Frontal cortex (tissue), 4 donors: ENCODE data around the gene HOXA13. TPM values are rescaled to one million over a fixed set of nuclear protein-coding genes. Genes with fewer than 3 reads are reported as not detected.
A peak's percentile ranks its signal among the peaks of the same experiment; 100 is the strongest.

Source experiments
- DNase-seq, 2 donors: peaks; one replicate each; pipeline ENCODE4 v3.0.0; 2012; ENCODE audit warnings: low spot score in 2 of 2
- FAIRE-seq: peaks from 2 replicates; lab custom pipeline; 2012; peaks lifted over from hg19 to GRCh38; lab: Jason Lieb, UNC
- total RNA-seq: library from RNA; depleted of rRNA; stranded (reverse); fragments of >200 nt; gene quantifications from one replicate; pipeline ENCODE4 v1.2.3, GENCODE V29; 2014
- donor health status: control.
- donor health status: control.
- donor health status: control.

HOXA13 gene
- total RNA-seq, 1 donor from 2014 or later = not detected

GRCh38 chr7:27196287-27196767 is 3.6 kb downstream of the HOXA13 start:
- DNase-seq = peak; percentile 74 to 77
- FAIRE-seq = peak; percentile 50

- FAIRE-seq (no peak), DNase-seq (no peak)
Measured at GRCh38 chr7:27194686-27195379, 5.1 kb downstream of the HOXA13 start.

GRCh38 chr7:27194002-27194352 is 5.9 kb downstream of the HOXA13 start:
- FAIRE-seq (no peak), DNase-seq (no peak)

GRCh38 chr7:27193335-27194001 is 6.4 kb downstream of the HOXA13 start:
- DNase-seq (no peak), FAIRE-seq (no peak)

GRCh38 chr7:27192546-27193334 is 7.2 kb downstream of the HOXA13 start:
- no peak for FAIRE-seq

GRCh38 chr7:27191833-27192545 is 7.9 kb downstream of the HOXA13 start:
- no peak for FAIRE-seq
- no peak for DNase-seq

More at GRCh38 chr7:27192546-27193334, 7.2 kb downstream of the HOXA13 start:
- DNase-seq = no peak

GRCh38 chr7:27191161-27191731 is 8.6 kb downstream of the HOXA13 start:
- DNase-seq (no peak), FAIRE-seq (no peak)

GRCh38 chr7:27189997-27190748 is 9.7 kb downstream of the HOXA13 start:
- DNase-seq (no peak), FAIRE-seq (no peak)

GRCh38 chr7:27189295-27189996 is 10.4 kb downstream of the HOXA13 start:
- DNase-seq (no peak), FAIRE-seq (no peak)

GRCh38 chr7:27188386-27189294 is 11.3 kb downstream of the HOXA13 start:
- FAIRE-seq (no peak), DNase-seq (no peak)

- DNase-seq (no peak), FAIRE-seq (no peak)
Measured at GRCh38 chr7:27187475-27188385, 12.2 kb downstream of the HOXA13 start.

- DNase-seq = no peak
Measured at GRCh38 chr7:27186668-27187474, 13.0 kb downstream of the HOXA13 start.

GRCh38 chr7:27185854-27186667 is 13.8 kb downstream of the HOXA13 start:
- FAIRE-seq (no peak), DNase-seq (no peak)

More at GRCh38 chr7:27186668-27187474, 13.0 kb downstream of the HOXA13 start:
- FAIRE-seq = no peak

- DNase-seq = peak in 1 of 2 donors; percentile 63
- FAIRE-seq = no peak
Measured at GRCh38 chr7:27185013-27185853, 14.7 kb downstream of the HOXA13 start, which contains the start of gene HOXA11. TSS of gene HOXA11 (minus strand) at chr7:27185232. CDS start at chr7:27185144, 88 bp downstream.
